HG03469 (cell line): ENCODE data around the gene DDX1.

Experiments
- ATAC-seq: cut with Tn5 transposase; IDR thresholded peaks from one replicate; pipeline ENCODE4 v1.9.1; 2021; ENCODE audit warnings: mild to moderate bottlenecking, moderate library complexity, moderate number of reproducible peaks; ENCODE audit not compliant: unreplicated experiment

The DDX1 gene

DNA sequence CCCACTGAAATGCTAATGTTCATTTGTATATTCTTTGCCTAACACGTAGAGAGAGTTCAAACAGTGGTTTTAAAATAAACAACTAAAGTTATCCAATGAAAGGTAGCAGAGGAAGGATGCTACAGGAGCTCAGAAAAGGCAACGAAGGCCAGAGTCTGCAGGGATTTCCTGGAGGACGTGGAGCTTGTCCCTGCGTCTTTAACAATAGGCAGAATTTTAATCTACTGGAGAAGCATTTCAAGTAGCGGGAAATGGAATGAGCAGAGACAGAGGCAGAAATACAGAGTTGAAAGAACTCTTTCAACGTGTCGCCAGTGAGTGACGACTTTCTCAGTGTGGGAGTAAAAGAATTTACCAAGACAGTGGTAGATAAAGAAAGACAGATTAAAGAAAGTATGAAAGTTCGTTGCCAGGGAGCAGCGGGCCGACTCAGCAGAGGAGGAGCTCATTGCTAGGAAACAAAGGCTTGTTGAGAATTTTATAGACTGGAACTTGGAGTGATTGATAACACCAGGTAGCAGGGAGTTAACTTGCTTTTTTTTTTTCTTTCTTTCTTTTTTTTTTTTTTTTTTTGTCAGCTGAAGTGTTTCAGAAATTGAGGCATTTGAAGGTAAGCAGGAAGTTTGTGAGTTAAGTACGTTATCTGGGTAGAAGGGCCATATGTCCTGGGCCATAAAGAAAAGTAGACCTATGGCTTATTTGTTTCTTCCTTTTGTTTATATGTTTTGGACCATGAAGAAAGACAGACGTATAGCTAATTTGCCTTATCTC is 29.9 kb upstream of the DDX1 start:
- ATAC-seq: peak; percentile 19

GRCh38 chr2:15562354-15563031 is 29.2 kb upstream of the DDX1 start:
- no peak for ATAC-seq

DNA sequence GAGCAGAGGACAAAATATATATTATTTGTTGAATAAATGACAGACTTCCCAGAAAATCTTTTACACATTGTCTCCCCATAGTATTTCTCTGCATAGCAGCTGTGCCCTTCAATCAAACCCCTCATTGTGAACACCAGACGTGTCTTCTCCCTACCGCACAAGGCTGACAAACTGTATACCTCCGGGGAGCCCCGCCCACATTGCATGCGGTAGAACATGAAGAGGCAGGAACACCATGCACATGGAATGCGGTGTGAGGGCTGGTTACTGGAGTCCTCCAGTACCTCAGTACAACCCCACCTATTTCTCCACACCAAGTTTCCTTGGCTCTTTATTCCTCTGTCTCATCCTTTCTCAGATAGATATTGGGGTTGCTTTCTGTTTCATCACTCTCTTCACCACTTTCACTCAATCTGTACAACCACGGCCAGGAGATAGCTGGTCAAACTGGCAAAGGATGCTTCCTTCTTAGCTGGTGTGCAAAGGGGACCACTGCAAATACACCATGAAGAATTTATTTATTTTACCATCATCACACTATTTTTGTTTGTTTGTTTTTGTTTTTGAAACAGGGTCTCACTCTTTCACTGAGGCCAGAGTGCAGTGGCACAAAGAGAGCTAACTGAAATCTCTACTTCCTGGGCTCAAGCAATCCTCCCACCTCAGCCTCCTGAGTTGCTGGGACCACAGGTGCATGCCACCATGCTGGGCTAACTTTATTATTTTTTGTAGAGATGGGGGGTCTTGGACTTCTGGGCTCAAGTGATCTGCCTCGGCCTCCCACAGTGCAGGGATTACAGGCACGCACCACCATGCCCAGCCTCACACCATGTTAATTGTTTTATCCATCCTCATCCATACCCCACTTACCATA is 28.2 kb upstream of the DDX1 start:
- no peak for ATAC-seq

DNA sequence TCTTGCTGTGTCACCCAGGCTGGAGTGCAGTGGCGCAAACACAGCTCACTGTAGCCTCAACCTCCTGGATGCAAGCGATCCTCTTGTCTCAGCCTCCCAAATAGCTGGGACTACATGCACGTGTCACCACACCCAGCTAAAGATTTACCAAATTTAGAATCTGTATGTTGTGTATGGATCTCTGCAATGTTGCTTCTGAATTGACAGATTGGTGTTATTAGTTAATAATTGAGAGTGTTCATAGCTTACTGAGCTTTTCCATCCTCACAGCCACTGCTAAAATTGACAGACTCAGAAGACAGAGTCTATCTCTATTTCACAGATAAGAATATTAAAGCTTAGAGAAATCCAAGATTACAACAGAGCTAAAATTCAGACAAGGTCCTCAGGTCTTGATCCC is 26.3 kb upstream of the DDX1 start:
- no peak for ATAC-seq

DNA sequence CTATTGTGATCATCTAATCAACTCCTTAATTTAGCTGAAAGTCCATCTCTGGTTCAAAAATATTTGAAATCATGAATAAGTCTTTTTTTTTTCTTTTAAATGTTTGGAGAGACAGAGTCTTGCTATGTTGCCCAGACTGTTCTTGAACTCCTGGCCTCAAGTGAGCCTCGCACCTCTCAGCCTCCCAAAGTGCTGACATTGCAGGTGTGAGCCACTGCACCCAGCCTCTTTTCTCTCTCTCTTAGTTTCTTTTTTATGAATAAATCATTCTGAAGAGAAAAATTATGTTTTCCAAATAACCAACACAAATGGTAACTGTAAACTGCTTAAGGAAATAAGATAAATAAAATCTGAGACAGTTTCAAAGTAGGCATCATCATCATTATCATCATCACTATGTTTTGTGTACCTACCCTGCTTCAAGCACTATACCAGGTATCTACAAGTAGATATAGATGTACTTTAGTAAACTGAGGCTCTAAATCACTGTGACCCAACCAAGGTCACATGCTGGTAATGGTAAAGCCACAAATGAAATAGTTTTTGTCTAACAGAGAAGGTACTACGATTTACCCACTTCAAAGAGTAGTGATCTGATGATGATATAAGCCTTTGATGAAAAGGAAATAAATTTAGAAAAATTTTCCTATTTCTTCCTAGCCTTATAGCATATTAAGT is 25.5 kb upstream of the DDX1 start:
- no peak for ATAC-seq

DNA sequence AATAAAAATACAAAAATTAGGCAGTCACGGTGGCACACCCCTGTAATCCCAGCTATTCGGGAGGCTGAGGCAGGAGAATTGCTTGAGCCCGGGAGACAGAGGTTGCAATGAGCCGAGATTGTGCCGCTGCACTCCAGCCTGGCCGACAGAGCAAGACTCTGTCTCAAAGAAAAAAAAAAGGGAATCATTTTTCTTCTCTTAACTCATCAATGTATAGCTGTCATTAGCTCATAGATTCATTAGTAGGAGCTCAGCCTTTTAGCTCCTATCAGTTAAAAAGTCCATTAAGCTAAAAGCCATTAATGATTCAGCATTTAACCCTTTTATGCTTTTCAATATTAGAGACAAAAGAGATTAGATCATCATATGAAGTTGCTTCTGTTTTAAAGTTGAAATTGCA is 24.8 kb upstream of the DDX1 start:
- no peak for ATAC-seq

DNA sequence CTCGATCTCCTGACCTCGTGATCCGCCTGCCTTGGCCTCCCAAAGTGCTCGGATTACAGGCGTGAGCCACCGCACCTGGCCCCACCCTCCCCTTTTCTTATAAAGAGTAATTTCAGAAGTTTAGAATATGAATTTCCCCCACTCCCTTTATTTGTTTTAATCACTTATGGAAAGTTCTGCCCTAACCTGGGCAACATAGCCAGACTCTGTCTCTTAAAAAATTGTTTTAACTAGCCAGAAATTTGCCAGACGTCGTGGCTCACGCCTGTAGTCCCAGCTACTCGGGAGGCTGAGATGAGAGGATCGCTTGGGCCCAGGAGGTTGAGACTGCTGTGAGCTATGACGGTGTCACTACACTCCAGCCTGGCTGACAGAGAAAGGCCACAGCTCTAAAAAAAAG is 22.8 kb upstream of the DDX1 start:
- no peak for ATAC-seq

DNA sequence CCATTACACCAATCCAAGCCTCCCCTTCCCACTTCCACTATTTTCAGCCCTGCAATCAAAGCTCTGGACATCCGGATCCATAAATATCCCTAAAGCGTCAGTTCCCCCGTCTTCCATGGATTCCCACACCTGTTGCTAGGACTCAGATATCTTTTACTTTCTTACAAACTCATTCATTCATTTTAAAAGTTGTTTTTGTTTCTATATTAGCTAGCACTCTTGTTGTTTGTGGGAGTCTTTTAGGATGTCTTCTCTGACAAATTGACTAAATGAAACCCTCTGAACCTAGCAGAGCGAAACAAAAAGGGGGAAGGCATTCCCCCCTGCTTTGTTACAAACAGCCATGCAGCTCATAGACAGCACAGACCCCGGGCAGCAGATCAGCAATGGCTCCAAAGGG is 21.6 kb upstream of the DDX1 start:
- ATAC-seq: no peak

GRCh38 chr2:15571729-15572128 is 19.9 kb upstream of the DDX1 start:
- ATAC-seq: no peak

GRCh38 chr2:15577071-15577735 is 14.5 kb upstream of the DDX1 start:
- ATAC-seq: peak; percentile 95

- ATAC-seq: no peak
Observed at GRCh38 chr2:15579641-15580040, 12.0 kb upstream of the DDX1 start.

GRCh38 chr2:15580451-15580850 is 11.2 kb upstream of the DDX1 start:
- ATAC-seq: no peak

DNA sequence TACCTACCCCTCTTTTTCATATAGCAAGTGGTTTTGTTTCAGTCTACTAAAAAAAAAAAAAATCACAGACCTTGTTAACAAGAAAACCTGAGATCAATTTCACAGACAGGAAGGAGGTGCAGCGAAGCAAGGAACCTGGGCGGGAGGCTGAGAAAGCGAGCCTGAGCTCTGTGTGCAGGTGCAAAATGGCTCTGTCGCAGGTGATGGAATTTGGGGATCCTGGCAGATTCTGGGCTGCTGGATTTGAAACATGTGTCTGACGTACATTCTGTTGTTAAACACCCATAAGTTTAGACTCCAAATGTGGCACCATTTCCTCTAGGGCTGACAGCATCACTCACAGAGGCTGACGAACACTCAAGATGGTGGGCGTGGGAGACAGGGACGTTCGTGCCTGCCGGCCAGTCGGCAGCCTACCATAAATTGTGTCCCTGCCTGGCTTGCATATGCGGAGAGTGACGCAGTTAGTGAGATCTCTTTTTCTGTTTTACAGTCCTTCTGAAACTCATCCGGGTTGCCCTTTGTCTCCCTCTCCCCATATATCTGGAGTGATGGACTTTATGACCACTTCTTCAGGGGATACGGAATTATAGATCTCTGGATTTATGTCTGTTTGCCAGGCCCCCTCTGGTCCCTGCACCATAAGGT is 8.8 kb upstream of the DDX1 start:
- ATAC-seq: no peak

DNA sequence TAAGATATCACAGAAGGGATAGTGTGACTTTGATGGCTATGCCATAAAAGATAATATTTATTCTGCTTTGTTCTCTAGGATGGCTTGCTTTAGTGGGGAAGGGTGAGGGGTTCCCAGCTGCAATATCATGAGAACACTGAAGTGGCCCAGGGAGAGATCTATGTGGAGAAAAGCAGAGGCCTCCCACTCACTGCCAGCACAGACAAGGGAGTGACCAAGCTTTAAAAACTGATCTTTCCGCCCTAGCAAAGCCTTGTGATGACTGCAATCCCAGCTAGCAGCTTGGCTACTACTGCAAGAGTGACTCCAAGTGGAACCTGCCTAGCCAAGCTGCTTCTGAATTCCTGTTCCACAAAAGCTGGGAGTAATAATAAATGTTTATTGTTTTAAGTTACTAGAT is 7.8 kb upstream of the DDX1 start:
- no peak for ATAC-seq

DNA sequence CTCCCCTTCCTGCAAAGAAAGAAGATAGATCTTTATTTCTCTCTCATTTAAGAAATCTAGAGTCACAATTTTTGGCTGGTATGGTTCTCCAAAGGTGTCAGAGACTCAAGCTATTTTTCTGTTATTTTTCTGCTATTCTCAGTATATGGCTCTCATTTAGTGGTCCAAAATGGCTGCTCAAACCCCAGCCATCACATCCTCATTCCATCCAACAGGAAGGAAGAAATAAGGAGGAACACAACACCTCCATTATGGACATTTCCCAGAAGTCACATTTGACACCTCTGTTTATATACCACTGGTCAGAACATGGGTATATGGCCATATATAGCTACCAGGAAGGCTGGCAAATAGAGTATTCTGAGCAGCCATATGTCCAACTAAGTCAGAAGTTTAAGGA is 7.4 kb upstream of the DDX1 start:
- ATAC-seq: no peak

DNA sequence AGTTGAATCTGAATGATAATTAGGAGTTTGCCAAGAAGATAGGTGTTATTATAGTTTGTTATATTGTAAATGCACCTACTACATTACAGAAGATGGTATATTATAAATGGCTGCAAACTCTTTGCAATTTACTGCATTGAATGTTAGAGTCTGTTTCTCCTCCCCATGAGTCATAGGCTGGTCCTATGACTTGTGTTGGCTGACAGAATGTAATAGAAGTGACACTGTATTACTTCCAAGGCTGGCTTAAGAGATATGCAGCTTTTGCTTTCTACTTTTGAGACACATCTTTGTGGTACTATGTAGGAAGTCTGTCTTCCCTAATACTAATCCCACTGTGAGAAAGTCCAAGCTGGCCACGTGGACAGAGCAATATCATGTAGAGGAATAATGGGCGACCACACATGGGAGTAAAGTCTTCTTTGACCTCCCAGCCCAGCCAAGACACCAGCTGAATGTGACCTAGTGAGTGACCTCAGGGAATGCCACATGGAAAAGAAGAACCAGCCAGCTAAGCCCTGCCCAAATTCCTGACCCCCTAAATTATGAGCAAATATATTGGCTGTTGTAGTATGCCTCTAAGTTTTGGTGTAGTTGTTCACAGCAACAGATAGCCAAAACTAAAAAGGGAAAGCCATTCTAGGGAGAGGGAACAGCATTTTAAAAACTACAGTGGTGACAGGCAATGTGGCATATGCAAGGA is 6.8 kb upstream of the DDX1 start:
- ATAC-seq: no peak

DNA sequence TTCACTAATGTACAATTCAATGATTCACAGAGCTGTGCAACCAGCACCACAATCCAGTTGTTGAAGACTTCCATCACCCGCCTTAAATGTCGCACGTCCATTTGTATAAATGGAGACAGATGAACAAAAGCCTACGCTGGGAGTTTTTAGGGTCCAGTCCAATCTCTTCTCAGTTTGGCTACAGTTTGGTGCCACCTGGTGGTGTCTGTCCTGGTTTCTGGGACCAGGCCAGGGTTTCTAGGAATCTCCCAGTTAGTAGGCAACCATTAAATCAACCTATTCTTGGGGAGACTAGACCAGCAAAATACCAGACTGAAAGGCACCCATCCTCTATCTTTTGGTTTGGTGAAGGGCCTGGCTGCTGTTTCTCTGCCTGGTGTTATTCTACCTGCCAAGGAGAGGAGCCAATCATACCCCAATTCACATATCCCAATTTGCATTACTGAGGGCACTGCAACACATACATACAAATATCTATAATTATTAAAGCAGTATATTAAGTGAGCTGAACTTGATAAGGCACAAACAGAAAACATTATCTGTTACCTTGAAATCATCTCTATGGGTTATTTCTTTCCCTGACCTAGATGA is 3.2 kb upstream of the DDX1 start:
- ATAC-seq: no peak

- ATAC-seq: no peak
Observed at GRCh38 chr2:15591373-15591691, 336 bp upstream of the DDX1 start.

GRCh38 chr2:15593327-15593705 is 1.6 kb downstream of the DDX1 start:
- no peak for ATAC-seq
